GM11168 (cell line): ENCODE results near the gene FAM181A.

Experiments
- in situ Hi-C: fragments of 300-500 bp; cut with MboI; formaldehyde crosslinking; loops from one replicate; pipeline ENCODE4 v1.12.0; 2022; ENCODE audit warnings: low sequenced_read_pairs; ENCODE audit not compliant: unreplicated experiment

FAM181A gene

GRCh38 chr14:93946104-93946503, 19.0 kb downstream of the FAM181A start:
- in situ Hi-C loops = no loop called here

- in situ Hi-C loops = no loop called here
Measured at GRCh38 chr14:93946541-93947090, 19.5 kb downstream of the FAM181A start.

GRCh38 chr14:93947282-93947681, 20.1 kb downstream of the FAM181A start:
- in situ Hi-C loops = no loop called here

GRCh38 chr14:93949511-93950075, 22.4 kb downstream of the FAM181A start:
- in situ Hi-C loops = no loop called here

GRCh38 chr14:93950948-93951634, 23.9 kb downstream of the FAM181A start:
- in situ Hi-C loops = no loop called here

GRCh38 chr14:93951635-93952540, 24.7 kb downstream of the FAM181A start:
- in situ Hi-C loops = no loop called here

- in situ Hi-C loops = no loop called here
Measured at GRCh38 chr14:93952829-93953228, 25.7 kb downstream of the FAM181A start.

- in situ Hi-C loops = no loop called here
Measured at GRCh38 chr14:93953263-93953662, 26.1 kb downstream of the FAM181A start.

GRCh38 chr14:93953739-93954515, 26.8 kb downstream of the FAM181A start:
- in situ Hi-C loops = no loop called here

- in situ Hi-C loops = no loop called here
Measured at GRCh38 chr14:93954516-93954830, 27.3 kb downstream of the FAM181A start.

- in situ Hi-C loops = no loop called here
Measured at GRCh38 chr14:93954900-93955849, 28.0 kb downstream of the FAM181A start.

- in situ Hi-C loops = no loop called here
Measured at GRCh38 chr14:93955850-93956481, 28.8 kb downstream of the FAM181A start.

GRCh38 chr14:93956514-93957332, 29.6 kb downstream of the FAM181A start:
- in situ Hi-C loops = no loop called here

GRCh38 chr14:93957333-93957710, 30.2 kb downstream of the FAM181A start:
- in situ Hi-C loops = no loop called here

GRCh38 chr14:93957751-93958566, 30.8 kb downstream of the FAM181A start:
- in situ Hi-C loops = no loop called here

GRCh38 chr14:93958567-93959238, 31.6 kb downstream of the FAM181A start:
- in situ Hi-C loops = no loop called here
